GM11168 (cell line): ENCODE measurements around the gene PLD2.
"Not testable (repeated sequence)": the region's sequence is repeated elsewhere in the genome, so short reads cannot be mapped to it uniquely, and the experiment has no call there.

Source experiments
- in situ Hi-C: fragments of 300-500 bp; cut with MboI; formaldehyde crosslinking; loops from one replicate; pipeline ENCODE4 v1.12.0; 2022; ENCODE audit warnings: low sequenced_read_pairs; ENCODE audit not compliant: unreplicated experiment

Gene PLD2

DNA sequence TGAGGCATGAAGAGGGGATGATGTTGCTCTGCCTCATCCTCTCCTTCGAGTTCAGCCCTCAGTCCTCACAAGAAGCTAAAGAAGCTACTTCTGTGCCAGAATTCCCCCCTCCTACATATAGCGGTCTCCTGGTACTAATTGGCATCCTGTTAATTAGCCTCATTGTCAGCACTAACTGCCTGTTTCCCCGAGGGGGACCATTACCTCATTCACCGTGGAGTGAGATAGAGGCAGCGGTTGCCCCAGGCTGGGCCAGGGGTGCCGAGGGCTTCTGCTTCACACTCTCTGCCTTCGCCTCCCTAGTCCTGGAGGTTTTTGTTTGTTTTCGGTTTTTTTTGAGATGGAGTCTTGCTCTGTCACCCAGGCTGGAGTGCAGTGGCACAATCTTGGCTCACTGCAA is 20.4 kb downstream of the PLD2 start:
- in situ Hi-C loops, result no loop called here

- in situ Hi-C loops, result not testable (repeated sequence)
Measured at GRCh38 chr17:4832829-4833177, 25.9 kb downstream of the PLD2 start.

DNA sequence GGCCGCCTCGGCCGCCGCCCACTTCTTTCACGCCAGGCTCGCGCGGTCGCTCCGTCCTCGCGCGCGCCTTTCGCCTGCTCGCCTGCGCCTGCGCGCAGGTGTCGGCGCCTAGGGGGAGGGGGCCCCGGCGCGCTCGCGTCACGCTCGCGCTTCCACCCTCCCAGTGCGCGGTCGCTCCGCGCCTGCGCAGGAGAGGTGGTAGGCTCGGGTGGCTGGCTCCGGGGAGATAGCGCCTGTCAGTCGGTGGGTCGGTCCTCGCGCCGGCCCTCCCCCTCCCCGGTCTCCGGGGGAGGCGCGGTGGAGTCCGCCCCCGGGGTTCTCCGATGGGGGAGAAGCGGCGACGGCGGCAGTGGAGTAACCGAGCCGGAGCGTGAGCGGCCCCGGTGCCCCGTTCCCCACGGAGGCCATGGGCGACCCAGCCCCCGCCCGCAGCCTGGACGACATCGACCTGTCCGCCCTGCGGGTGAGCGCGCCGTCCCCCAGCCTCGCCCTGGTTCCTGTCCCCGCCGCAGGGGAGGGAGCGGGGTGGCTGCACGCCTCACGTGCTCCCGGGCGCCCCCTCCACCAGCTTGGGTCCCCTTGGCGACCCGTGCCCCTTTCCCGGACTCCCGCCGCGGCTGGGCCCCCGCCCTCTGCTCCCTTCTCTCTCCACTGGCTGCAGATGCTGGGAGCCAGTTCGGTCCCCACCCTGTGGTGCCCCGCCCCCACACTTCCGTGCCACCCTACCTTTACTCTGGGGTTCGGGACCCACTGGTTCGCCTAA is 26.4 kb downstream of the PLD2 start, which contains the start of gene MINK1:
Gene MINK1 (plus strand): TSS at position 163 of the 763 bp plus-strand sequence. CDS start 244 bp downstream, at position 407.
- in situ Hi-C loops, result no loop called here

DNA sequence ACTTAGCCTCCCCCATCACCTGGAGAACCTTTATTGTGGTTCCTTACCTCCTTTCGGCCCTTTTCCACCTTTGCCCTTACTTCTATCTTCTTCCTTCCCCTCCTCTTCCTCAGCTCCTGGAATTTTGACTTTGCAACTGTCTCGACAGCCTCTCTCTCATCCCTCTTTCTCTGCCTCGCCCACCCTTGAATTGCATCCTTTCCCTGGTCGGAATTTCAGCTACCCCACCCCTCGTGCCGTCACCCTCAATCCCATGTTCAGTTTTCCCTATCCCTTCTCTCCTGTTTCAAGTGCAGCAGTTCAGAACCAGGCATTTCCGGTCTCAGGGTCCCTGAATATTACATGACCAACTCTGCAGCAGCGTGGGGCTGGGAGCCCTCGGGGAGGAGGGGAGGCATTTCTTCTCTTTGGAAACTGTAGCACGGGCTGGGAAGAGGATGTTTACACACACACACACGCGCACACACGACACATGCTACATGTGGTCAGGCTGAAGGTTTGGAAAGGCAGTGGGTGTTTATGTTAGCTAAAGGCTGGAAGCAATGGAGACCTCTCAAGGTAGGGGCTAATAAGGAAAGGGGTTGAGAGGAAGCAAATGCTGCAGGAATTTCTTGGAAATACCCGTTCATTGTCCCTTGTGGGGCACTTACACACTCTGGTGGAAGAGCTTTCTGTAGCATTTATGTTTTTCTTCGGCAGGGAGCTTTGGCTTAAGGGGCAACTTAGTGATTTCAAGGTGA is 27.2 kb downstream of the PLD2 start:
- in situ Hi-C loops, result no loop called here

GRCh38 chr17:4834681-4835020 is 27.7 kb downstream of the PLD2 start:
- in situ Hi-C loops, result no loop called here

DNA sequence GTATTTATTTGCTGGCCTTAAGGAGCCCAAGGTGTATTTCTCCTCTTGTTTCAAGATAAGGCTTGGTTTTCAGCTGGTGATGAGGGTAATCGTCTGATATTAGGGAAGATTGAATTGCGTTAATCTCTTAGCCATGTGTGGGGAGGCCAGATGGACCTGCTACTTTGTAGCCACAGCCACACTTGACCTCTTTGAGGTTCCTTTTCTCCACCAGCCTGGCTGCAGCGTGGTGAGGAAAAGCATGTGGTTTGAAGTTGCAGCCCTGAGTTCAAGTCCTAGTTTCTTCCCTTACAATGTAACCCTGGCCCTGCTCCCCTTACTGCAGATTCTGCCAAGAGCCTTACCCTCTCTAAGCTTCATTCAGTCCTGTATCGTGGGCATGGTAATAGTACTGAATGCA is 29.3 kb downstream of the PLD2 start:
- in situ Hi-C loops, result no loop called here

DNA sequence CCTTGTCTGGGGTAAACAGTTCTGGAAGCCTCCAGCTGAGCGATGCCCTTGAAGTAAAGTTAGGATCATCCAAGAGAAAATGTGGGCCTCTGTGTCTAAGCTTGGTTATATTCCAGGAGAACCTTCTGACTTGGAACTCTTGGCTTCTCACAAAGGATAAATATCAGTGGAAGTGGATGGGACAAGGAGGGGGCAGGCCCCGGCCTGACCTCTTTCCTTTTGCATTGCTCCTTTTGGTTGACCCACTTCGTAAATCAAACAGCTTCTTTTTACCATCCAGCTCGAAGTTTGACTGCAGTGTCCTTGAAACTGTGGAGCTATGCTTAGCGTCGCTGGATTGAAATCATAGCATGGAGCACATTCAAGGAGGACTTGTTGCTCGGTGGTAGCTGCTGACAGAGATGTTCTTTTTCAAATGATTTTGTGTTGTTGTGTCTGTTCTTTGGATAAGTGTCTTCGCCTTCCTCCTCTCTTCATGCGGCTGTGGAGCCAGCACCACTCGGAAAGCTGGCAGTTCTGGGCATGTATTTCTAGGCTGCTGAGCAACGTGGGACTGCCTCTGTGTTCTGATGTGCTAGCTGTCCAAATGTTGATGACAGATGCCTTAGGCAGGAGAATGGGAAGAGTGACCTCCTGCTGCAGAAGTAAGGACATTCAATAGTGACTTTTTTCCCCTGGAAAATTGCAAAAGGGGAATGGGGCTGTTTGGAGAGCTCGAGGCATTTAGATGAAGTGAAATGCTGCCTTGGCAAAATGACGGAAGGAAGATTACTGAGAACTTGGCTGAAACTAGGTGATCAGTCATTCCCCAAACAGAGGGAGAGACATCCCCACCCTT is 30.7 kb downstream of the PLD2 start:
- in situ Hi-C loops, result no loop called here

DNA sequence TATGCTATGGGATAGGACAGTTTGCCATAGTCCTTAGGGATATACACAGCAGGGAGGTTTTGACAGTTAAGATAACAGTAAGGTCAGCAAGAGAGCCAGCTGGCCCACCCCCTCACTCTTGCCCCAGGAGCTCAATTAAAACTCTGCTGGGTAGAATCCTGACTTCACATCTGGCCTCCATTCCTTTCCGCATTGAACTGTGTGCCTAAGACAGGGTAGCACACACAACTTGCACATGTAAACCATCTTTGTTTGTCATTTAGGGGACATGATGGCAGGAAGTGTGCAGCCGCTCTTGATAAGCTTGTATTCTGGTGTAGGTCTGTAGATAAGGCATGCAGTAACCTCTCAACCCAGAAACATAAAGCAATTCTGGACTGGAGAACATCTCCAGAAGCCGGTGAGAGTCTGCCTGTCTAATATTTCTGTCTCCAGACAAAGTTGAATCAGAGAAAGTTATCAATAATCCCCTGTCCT is 31.4 kb downstream of the PLD2 start:
- in situ Hi-C loops, result no loop called here

DNA sequence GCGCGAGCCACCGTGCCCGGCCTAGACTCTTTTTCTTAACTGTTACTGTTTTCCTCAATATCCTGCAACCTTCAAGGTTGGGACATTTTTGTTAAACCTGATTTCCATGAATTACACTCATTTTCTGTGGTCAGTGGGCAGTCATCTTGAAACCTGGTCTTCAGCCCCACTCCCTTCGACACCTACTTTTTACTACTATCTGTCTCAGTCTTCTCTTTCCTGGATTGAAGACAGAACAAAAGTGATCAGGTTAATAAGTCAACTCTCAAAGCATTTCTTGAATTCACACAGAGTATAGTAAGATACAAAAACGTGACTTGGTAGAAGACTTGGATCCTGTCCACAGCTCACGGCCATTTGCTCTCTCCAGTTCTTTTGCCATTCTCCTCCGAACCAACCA is 32.3 kb downstream of the PLD2 start:
- in situ Hi-C loops, result no loop called here

DNA sequence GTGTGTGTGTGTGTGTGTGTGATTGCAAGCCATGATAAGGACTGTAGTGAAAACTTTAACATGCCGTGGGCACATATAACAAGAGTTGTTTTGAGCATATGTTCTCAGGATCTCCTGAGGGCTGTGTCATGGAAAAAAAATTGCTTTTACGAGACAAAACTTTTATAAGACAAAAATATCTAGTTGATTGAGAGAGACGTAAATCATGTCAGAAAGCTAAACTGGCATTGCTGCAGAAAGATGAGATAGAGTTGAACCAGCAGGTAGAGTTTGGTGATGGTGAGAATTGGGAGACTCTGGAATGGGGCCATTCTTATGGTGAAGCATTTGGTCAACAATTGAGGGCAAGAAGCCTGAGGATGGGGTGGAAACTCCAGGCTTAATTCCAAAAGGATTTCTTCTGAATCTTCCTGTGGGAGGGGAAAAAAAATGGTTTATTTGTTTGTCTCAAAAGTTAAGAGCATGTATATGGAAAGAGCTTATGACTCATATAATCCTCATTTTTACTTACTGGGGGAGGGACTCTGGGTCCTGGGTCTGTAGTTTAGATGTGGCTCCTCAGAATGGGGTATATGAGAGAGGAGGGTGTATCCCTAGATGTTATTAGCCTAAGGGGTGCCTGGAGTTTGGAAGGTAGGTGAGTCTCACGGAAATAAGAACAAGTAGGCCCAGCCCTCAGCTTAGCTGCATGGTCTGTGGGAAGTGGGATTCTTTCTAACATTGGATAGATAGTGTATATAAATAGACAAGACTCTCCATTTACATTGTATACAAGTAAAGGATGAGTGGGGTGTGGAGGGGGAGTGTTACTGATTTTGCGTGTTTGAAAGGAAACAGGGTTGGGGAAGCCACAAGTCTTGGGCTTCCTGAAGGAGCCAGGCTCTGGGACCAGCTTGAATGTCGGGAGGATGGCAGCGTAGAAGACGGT is 33.3 kb downstream of the PLD2 start:
- in situ Hi-C loops, result no loop called here

- in situ Hi-C loops, result no loop called here
Measured at GRCh38 chr17:4840893-4841242, 33.9 kb downstream of the PLD2 start.

DNA sequence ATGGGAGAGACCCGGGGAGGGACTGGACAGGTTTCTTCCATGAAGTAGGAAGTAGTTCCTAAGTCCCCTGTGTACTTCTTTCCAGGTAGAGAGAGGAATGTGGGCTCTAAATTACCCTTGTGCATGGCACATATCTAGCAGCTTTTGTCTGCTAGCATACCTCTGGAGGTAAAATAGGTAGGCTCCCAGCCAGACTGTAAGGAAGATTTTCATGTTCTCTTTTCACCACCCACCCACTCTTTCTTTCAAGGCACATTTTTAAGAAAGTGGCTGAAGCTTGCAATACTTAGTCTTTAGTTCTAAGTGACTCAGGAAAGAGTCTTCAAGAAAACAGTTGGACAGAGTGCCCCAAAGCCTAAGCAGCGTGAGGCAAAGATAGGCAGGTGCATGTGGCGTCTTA is 35.4 kb downstream of the PLD2 start:
- in situ Hi-C loops, result no loop called here

- in situ Hi-C loops, result no loop called here
Measured at GRCh38 chr17:4843321-4844000, 36.5 kb downstream of the PLD2 start.

DNA sequence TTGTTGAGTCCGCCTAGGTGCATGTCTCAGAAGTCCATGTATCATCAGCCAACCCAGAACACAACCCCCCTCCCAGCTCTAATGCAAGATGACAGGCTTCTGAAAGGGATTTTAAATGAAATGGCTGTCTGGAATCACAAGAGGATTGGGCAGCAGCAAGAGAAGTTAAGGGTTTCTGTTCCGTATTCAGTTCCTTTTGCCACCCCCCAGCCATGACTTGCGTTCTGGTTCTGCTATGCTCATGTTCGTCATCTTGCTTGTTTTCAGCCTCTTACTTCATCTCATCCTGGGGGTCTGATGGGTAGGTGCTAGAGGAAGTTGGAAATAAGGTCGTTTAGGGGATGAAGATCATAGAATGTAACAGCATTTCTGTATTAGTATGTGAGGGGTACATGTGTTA is 38.2 kb downstream of the PLD2 start:
- in situ Hi-C loops, result no loop called here

DNA sequence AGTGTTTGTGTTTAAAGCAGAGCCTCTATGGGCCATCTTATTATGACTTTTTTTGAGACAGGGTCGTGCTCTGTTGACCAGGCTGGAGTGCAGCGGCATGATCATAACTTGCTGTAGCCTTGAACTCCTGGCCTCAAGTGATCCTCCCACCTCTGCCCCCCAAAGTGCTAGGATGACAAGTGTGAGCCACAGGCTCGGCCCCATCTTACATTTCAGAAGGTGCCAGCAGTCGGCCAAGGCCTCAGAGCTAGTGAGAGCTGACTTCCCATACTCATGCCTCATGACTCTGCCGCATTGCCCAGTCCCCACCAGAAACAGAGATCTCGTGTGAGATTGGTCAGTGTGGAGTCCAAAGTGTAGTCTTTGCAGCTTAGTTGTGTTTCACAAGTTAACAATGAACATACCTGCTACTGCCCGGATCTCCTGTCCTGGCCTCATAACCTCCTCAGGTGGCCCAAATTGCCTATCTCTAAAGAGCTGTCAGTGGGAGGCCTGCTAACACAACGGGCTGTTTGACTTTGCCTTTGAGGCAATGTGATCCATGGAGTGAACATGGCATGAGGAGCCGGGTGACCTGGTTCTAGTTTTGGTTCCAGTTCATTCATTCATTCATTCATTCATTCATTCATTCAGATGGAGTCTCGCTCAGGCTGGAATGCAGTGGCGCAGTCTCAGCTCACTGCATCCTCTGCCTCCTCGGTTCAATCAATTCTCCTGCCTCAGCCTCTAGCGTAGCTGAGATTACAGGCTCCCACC is 39.9 kb downstream of the PLD2 start:
- in situ Hi-C loops, result no loop called here

DNA sequence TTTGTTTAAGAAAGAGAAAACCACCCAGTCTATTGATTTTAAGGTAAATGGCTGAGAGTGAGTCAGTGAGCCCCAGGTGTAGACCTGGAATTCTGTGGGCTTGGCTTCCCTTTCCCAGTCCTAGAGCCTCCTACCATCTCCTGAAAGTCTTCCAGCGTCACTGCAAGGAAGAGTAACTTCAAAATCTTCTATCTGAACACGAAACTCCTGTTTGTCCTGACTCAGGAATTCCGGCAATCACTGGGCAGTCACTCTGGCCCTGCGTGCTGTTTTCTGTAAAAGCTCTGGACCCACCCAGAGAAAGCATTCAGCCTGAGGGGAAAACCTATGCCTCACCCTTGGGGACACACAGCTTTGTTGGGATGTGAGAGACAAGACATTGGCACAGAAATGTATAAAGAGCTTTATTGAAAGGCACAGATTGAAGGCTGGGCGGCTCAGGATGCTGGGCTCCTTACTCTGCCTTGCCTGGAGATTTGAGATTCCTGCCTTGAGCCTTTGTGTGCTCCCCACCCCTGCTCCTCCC is 42.1 kb downstream of the PLD2 start:
- in situ Hi-C loops, result no loop called here

DNA sequence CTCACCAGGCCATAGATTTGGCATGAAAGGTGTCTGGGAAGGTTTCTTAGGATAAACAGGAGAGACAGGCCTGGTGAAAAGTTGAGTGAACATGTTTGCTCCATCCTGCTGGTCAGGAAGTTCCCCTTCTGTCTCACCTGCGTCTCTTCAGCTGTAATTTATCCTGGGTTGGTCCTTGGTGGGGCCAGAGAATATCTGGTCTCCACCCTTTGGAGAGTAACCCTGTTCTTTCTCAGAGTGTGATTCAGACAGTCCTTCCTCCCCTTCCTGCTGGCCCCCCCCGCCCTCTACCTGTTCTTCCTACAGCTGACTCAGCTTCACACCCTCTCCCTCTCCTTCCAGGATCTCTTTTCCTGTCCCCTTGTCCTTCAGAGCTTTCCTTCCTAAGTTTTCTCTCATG is 43.3 kb downstream of the PLD2 start:
- in situ Hi-C loops, result no loop called here

DNA sequence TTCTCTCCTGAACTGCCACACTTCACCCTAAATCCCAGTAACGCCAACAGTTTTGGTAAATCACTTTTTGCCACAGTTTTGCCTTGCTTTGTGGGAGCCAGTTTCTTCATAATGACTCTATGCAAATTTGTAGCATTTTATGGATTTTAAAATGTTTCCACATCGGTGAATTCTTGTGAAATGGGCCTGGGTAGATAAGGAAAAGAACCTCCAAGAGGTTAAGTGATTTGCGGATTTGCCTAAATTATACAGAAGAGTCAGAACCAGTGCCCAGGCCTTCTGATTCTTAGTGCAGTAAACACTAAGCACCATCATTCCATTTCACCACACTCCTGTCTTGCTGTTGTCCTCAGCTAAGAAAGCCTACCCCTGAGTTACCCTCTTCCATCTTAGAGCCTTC is 44.1 kb downstream of the PLD2 start:
- in situ Hi-C loops, result no loop called here
